NT2/D1 (cell line): ENCODE data around the gene TOPAZ1.
A peak's percentile ranks its signal among the peaks of the same experiment; 100 is the strongest.

ENCODE experiments used
- DNase-seq: peaks from one replicate; pipeline ENCODE4 v3.0.0-alpha.2; 2011; ENCODE audit warnings: low read depth, low spot score
- H3K27me3 ChIP-seq: 2 replicates; pipeline ENCODE4 v1.6.0; 2011; ENCODE audit warnings: mild to moderate bottlenecking; ENCODE audit not compliant: insufficient read length, insufficient read depth
- H3K36me3 ChIP-seq: 2 replicates; pipeline ENCODE4 v1.6.1; 2011; ENCODE audit warnings: mild to moderate bottlenecking, low read length, mixed read lengths; ENCODE audit not compliant: insufficient read depth, insufficient read length
- H3K4me1 ChIP-seq: 2 replicates; pipeline ENCODE4 v1.5.1; 2011; ENCODE audit not compliant: insufficient read depth, insufficient read length
- H3K4me3 ChIP-seq: 2 replicates; pipeline ENCODE4 v1.5.1; 2011; ENCODE audit warnings: low read depth; ENCODE audit not compliant: insufficient read length
- H3K9ac ChIP-seq: 2 replicates; pipeline ENCODE4 v1.6.0; 2011; ENCODE audit warnings: low read depth; ENCODE audit not compliant: insufficient read length
- H3K9me3 ChIP-seq: 2 replicates; pipeline ENCODE4 v1.5.1; 2011; ENCODE audit warnings: mild to moderate bottlenecking, low read length; ENCODE audit not compliant: insufficient read depth
- SUZ12 ChIP-seq: IDR thresholded peaks from 2 replicates; pipeline ENCODE4 v1.6.1; 2011; ENCODE audit not compliant: insufficient read length, insufficient read depth; ENCODE audit errors: extremely low read depth
- YY1 ChIP-seq: IDR thresholded peaks from 2 replicates; pipeline ENCODE4 v1.6.1; 2011; ENCODE audit not compliant: insufficient read length, insufficient read depth
- ZNF274 ChIP-seq: IDR thresholded peaks from 2 replicates; pipeline ENCODE4 v1.6.1; 2011; ENCODE audit warnings: mild to moderate bottlenecking, low read depth, low read length

The TOPAZ1 gene

DNA sequence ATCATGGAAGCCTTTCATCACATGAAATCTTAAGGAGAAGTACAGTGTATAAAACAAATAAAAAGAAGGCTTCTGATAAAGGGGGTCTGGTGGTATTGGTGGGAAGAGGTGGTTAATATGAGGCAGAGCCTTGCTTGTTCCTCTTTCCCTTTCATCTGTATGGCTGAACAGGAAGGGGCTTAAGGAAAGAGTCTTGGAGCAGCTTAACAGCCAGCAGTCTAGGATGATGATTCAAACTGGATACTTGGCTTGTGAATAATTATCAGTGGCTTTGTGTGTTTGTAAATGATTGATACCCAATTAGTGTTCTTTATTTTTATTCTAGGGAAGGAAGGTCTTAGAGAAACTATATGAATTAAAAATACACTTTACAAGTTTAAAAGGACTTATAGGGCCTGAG, 67.8 kb downstream of the TOPAZ1 start:
- H3K36me3 ChIP-seq = no peaks in the 10 kb centered on the region
- H3K27me3 ChIP-seq = no peaks in the 10 kb centered on the region
- DNase-seq = no peak
- no peak overlapping the region for H3K4me3 ChIP-seq
- no peaks in the 10 kb centered on the region for H3K9me3 ChIP-seq
- TF ChIP-seq SUZ12 = no peak
- no peaks in the 10 kb centered on the region for H3K4me1 ChIP-seq
- H3K9ac ChIP-seq = no peak overlapping the region

DNA sequence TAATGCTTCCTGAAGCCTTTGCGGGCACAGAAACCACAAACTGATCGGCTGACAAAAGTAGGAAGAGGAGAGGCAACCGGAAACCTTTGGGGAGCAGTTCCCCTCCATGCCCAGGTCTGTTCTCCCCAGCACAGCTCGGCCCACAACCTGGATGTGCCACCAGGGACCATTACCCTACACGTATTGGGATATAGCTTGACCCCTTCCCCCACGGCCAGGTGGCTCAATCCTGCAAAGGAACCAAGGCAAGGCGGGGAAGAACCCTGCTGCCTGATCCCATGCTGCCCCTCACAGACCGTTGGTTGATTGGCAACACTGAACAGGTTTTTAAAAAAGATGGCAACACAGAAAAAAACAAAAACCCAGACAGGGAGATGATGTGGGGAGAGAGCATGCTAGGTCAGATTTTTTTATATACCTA, 77.2 kb downstream of the TOPAZ1 start:
- DNase-seq = peak; percentile 18
- Histone ChIP-seq H3K9me3 (no peaks in the 10 kb centered on the region), H3K27me3 (no peaks in the 10 kb centered on the region), H3K9ac (no peak overlapping the region), H3K36me3 (no peaks in the 10 kb centered on the region), H3K4me3 (no peak overlapping the region), H3K4me1 (peaks cover 2% of the 10 kb centered on the region)
- TF ChIP-seq SUZ12 (no peak), ZNF274 (no peak), YY1 (no peak)

DNA sequence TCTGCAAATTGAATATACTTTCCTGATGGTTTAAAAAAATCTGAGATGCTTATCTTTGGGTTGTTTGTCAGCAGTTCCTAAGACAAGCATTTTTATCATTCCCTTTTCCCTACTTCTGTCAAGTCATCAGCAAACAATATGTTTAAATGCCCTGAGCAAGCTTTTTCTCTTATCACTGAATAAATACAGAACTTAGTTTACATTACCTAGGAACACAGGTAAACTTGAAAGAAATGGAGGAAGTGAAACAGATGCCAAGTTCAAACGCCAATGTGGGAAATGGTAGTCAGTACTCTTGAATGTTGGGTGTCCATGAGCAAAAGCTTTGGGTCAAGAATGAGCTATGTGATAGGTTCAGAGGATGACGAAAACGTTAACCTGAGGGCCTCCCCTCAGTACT, 79.6 kb downstream of the TOPAZ1 start:
- no peaks in the 10 kb centered on the region for H3K36me3 ChIP-seq
- TF ChIP-seq SUZ12 (no peak), YY1 (no peak), ZNF274 (no peak)

DNA sequence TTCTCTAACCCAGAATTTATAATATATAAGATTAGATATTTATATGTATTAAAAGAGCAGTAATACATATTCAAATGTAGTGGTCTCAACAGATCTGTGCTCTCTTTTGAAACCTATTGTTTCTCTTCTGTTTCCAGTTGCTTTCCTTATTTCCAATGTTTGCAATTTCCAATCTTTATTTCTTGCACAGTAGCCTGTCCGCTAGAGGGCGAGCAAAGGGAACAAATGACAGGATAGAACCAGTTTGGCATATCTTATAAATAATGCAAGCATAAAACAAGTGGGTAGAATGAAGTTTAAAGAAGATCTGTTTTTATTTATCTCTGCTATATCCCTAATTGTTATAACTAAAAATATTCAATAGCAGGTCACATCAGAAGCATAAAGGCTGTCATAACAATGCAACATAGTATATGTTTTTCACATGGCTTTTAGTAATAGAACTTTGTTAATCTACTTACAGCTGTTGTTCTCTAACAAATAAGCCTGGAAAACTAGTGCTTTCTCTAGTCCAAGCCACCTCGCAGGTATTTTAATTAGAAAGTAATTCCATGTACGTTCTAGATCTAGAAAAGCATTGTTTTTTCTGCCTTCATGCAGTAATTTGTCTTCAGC, 81.8 kb downstream of the TOPAZ1 start:
- no peaks in the 10 kb centered on the region for H3K27me3 ChIP-seq
- H3K9ac ChIP-seq = no peak overlapping the region
- no peaks in the 10 kb centered on the region for H3K36me3 ChIP-seq
- peaks cover 2% of the 10 kb centered on the region for H3K4me1 ChIP-seq
- peak; percentile 30 for DNase-seq
- no peak overlapping the region for H3K4me3 ChIP-seq
- H3K9me3 ChIP-seq = no peaks in the 10 kb centered on the region
- TF ChIP-seq ZNF274 (no peak), SUZ12 (no peak), YY1 (no peak)

More for the DNA sequence above, 79.6 kb downstream of the TOPAZ1 start:
- H3K9ac ChIP-seq = no peak overlapping the region
- no peak overlapping the region for H3K4me3 ChIP-seq
- no peaks in the 10 kb centered on the region for H3K9me3 ChIP-seq
- no peaks in the 10 kb centered on the region for H3K27me3 ChIP-seq
- no peak for DNase-seq
- H3K4me1 ChIP-seq = peaks cover 2% of the 10 kb centered on the region

DNA sequence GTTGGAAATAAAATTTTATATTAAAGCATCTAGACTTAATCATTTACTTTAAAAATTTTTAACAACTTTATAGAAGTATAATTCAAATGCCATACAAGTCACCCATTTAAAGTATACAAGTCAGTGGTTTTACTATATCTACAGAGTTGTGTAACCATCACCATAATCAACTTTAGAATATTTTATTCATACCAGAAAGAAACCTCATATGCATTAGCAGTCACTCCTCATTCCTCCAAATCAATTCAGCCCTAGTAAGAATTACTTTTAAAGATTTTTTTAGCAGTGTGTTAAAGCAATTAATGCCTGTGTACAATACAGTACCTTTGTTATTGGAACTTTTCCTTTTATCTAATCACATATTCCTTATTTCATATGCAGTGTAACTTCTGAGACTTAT, 82.9 kb downstream of the TOPAZ1 start:
- Histone ChIP-seq H3K36me3 (no peaks in the 10 kb centered on the region), H3K4me3 (no peak overlapping the region), H3K4me1 (no peaks in the 10 kb centered on the region), H3K9me3 (no peaks in the 10 kb centered on the region), H3K9ac (no peak overlapping the region), H3K27me3 (no peaks in the 10 kb centered on the region)
- no peak for DNase-seq
- TF ChIP-seq SUZ12 (no peak), YY1 (no peak), ZNF274 (no peak)

DNA sequence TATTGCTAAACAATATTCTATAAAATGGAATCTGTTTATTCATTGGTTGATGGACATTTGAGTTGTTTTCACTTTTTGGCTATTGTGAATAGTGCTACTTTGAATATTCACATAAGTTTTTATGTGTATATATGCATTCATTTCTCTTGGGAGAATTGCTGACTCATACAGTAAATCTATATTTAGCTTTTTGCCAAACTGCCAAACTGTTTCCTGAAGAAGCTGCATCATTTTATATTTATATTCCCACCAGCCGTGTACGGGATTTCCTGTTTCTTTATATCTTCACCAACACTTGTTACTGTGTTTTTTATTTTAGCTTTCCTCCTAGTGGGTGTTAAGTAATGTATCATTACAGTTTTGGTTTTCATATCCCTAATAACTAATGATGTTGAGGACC, 84.3 kb downstream of the TOPAZ1 start:
- Histone ChIP-seq H3K27me3 (no peaks in the 10 kb centered on the region), H3K4me1 (no peaks in the 10 kb centered on the region), H3K4me3 (no peak overlapping the region), H3K36me3 (no peaks in the 10 kb centered on the region), H3K9me3 (no peaks in the 10 kb centered on the region), H3K9ac (no peak overlapping the region)
- TF ChIP-seq YY1 (no peak), ZNF274 (no peak), SUZ12 (no peak)
- DNase-seq = no peak

DNA sequence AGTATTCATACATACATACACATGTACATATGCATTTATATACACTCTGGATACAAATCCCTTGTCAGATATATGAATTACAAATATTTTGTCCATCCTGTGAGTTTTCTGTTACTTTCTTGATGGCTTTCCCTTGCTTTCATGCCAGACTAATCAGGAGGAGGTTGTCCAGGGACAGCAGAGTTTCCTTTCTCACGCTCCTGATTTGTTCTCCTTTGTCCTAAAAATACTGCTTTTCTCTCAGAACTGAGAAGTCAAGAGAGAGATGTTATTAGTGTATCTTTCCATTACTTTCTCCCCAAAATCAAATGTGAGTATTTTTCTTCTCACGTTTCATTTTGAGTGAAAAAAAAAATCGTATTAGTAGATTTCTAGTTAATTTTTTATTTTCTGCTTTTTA, 84.8 kb downstream of the TOPAZ1 start:
- no peaks in the 10 kb centered on the region for H3K9me3 ChIP-seq
- H3K4me1 ChIP-seq = no peaks in the 10 kb centered on the region
- no peak overlapping the region for H3K4me3 ChIP-seq
- no peaks in the 10 kb centered on the region for H3K36me3 ChIP-seq
- no peak for DNase-seq
- no peaks in the 10 kb centered on the region for H3K27me3 ChIP-seq
- H3K9ac ChIP-seq = no peak overlapping the region
- no peak for TF ChIP-seq SUZ12
- TF ChIP-seq YY1 = no peak
- TF ChIP-seq ZNF274 = no peak
